SHP77 treated with DMSO at 0.1 percent for 48 hours (cell line): ENCODE results near the gene CHCHD6.
"Not testable (repeated sequence)": the region's sequence is repeated elsewhere in the genome, so short reads cannot be mapped to it uniquely, and the experiment has no call there.

Source experiments
- DNase-seq: peaks from one replicate; lab custom pipeline; 2025; lab: John Stamatoyannopoulos, UW

Gene CHCHD6

DNA sequence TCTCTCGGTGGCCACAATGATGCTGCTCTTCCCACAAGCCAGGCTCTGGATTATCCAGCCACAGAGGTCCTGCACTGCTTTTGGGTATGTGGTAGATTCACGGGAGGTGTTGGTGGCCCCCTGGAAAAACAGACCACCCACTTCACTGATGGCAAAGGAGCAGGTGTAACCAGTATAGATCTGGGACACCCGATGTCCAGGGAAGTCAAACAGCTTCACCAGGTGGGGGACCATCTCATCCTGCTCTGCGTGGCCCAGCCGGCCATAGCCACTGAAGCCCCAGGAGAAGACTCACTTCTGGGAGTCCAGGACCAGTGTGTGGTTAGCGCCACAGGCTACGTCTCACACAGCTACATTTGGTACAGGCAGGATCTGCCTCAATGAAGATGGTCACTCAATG is 62.6 kb downstream of the CHCHD6 start:
- no peak for DNase-seq

DNA sequence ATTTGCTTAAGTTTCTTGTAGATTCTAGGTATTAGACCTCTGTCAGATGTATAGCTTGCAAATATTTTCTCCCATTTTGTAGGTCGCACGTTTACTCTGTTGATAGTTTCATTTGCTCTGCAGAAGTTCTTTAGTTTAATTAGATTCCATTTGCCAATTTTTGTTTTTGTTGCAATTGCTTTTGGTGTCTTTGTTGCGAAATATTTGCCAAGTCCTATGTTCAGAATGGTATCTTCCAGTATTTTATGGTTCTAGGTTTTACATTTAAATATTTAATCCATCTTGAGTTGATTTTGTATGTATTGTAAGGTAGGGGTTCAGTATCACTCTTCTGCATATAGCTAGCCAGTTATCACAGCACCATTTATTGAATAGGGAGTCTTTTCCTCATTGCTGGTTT is 64.9 kb downstream of the CHCHD6 start:
- DNase-seq = no peak

DNA sequence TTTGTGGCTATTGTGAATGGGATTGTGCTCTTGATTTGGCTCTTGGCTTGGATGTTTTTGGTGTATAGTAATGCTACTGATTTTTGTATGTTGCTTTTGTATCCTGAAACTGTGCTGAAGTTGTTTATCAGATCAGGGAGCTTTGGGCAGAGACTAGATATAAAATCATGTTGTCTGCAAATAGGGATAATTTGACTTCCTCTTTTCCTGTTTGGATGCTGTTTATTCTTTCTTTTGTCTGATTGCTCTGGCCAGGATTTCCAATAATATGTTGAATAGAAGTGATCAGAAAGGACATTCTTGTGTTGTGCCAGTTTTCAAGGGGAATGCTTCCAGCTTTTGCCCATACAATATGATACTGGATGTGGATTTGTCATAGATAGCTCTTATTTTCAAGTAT is 66.1 kb downstream of the CHCHD6 start:
- no peak for DNase-seq

DNA sequence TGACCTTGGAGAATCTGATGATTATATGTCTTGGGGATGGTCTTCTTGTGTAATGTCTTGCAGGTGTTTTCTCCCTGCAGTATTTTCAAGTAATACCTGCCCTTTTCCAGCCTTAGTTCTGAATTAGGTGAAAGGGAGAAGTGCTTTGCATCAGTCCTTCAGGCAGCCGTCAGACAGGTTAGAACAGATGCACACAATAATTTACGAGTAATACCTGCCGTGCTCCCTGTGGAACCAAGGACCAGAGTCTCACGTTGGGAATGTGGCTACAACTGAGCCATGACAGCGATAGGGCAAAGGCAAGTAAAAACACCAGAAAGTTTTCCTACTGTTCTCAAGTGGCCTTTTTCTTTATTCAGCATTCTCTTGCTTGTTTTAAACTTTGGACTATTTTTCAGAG is 69.1 kb downstream of the CHCHD6 start:
- no peak for DNase-seq

DNA sequence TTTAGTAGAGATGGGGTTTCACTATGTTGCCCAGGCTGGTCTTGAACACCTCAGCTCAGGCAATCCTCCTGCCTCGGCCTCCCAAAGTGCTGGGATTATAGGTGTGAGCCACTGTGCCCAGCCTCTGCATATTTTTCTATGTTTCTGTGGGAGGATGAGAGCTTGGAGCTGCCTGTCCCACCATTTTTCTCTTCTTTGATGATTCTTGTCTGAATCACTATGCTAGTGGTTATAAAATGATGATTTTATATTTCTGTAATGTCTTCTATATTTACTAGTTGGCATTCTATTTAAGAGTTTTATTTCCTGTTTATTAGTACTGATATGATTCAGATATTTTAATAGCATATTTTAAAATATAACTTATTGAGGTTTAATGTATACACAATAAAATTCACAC is 69.7 kb downstream of the CHCHD6 start:
- no peak for DNase-seq

DNA sequence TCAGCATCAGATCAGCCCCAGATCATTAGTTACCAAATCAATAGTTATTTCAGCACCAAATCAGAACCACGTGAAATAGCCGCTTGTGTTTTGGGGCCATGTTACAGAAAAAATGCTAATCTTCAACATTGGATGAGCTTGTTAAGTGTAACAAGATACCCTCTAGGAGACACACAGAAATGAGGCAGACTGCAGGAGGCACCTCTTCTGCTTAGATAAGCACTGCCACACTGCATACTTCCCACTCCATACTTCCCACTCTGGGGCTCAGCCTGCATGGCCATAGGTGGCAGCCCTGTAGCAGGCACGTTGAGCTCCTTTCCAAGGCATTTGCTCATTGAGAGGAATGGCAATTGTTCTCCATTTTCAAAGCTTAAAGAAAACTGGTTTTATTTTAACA is 73.3 kb downstream of the CHCHD6 start:
- no peak for DNase-seq

GRCh38 chr3:126780666-126781065 is 76.6 kb downstream of the CHCHD6 start:
- DNase-seq = no peak

GRCh38 chr3:126781406-126781805 is 77.4 kb downstream of the CHCHD6 start:
- DNase-seq = no peak

- no peak for DNase-seq
Measured at GRCh38 chr3:126781889-126782491, 78.0 kb downstream of the CHCHD6 start.

- no peak for DNase-seq
Measured at GRCh38 chr3:126782536-126782935, 78.5 kb downstream of the CHCHD6 start.

DNA sequence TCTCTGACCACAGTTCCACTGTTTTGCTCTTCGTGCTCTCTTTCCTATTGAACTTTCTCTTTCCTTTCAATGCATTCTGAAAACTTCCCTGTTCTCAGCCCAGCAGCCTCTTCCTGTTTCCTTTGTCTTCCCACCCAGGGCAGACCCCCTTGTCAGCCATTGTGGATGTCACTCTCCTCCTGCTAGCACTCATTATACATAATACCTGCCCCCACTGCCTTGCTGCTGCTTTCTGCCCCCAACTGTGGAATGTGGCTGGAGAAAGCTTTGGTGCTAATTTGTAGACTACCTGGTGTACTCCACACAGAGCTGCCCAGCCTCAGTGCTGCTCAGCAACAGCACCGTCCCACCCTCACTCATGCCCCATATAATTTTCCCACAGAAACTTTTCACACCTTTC is 80.2 kb downstream of the CHCHD6 start:
- DNase-seq = no peak

DNA sequence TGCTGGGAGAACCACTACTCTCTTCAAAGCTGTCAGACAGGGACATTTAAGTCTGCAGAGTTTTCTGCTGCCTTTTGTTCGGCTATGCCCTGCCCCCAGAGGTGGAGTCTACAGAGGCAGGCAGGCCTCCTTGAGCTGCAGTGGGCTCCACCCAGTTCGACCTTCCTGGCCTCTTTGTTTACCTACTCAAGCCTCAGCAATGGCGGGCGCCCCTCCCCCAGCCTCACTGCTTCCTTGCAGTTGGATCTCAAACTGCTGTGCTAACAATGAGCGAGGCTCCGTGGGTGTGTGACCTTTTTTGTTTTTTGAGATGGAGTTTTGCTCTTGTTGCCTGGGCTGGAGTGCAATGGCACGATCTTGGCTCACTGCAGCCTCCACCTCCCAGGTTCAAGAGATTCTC is 87.3 kb downstream of the CHCHD6 start:
- not testable (repeated sequence) for DNase-seq

DNA sequence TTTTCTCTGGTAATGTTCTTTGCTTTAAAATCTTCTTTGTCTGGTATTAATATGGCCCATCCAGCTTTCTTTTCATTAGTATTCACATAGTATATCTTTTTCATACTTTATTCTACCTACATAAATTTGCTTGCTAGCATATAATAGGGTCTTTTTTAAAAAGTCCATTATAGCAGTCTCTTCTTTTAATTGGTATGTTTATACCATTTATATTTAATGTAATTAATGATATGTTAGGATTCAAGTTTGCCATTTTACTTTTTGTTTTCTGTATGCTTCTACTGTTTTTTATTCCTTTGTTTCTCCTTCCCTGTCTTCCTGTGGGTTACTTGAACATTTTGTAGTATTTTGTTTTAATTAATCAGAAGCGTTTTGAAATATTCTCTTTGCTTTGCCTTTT is 89.0 kb downstream of the CHCHD6 start:
- no peak for DNase-seq

- no peak for DNase-seq
Measured at GRCh38 chr3:126797563-126797962, 93.5 kb downstream of the CHCHD6 start.

DNA sequence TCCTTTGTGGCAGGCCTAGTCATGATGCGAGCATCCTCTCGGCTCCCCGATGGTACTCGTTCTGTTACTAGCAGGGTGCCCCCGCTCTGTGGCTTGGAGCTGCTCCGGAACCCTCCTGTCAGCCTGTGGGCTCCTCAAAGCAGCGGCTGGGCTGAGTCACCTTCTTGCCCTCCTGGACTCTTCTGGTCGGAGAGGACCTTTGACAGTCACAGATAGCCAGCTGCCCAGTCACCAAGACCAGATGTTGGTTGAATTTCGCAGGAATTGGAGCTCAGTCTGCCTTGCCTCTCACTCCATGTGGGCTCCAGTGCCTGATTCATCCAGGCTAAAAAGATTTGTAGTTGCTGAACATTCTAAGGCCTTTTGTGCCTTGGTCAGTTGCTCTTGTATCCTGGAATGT is 94.5 kb downstream of the CHCHD6 start:
- DNase-seq = no peak

GRCh38 chr3:126799099-126799498 is 95.1 kb downstream of the CHCHD6 start:
- no peak for DNase-seq

GRCh38 chr3:126801312-126801711 is 97.3 kb downstream of the CHCHD6 start:
- peak; percentile 40 for DNase-seq

GRCh38 chr3:126807795-126808194 is 103.8 kb downstream of the CHCHD6 start:
- DNase-seq = no peak

- no peak for DNase-seq
Measured at GRCh38 chr3:126811530-126811929, 107.5 kb downstream of the CHCHD6 start.

- no peak for DNase-seq
Measured at GRCh38 chr3:126816298-126816697, 112.3 kb downstream of the CHCHD6 start.

- DNase-seq = no peak
Measured at GRCh38 chr3:126816986-126817777, 113.1 kb downstream of the CHCHD6 start.

DNA sequence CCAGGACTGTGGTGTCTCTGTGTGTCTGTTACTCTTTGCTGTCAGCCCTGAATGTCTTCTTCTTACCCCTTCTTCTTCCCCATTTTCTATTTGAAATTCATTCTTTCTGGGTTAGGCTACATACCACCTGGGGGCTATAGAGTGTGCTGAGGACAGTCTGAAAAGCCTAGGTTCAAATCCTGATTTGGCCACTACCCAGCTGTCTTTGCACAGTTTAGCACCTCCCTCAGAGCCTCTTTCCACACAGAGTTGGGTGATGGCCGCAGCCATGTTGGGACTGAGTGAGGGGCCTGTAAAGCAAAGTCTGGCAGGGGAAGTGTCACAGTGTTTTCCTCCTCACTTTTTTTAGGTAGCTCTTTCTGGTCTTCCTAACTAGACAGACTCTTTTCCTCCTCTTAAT is 113.7 kb downstream of the CHCHD6 start:
- no peak for DNase-seq

DNA sequence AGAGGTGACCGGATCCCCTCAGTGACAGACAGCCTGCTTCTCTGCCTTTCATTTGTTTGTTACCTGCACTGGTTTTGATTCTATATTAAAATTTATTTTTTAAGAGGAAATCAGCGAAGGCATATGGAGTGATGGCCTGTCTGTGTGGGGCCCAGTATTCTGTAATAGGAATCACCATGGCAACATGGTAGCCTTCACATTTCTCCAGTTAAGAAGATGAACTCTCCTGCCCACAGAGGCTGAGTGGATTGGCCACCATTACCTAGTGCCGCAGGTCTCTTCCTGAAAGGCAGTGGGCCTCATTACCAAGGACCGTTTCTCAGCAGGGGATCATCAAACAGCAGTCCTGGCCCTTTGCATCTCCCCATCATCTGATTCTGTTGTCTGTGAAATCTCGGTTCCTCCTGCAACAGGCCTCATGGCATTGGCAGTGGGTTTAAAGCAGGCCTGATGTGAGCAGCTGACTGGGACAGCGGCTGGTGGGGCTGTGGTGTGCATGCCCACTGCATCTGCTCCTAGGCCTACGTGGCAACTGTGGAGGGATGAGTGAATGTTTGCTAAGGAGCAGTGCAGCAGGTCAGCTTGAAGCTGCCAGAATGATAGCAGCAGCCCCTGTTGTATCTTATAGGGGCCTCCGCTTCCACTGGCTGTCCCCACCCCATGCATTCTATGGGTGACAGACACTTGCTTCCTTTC is 114.5 kb downstream of the CHCHD6 start:
- no peak for DNase-seq
